WTC11 (cell line): Measurements from ENCODE around the gene LRRC9. TPM values are rescaled to one million over a fixed set of nuclear protein-coding genes. Genes with fewer than 3 reads are reported as not detected.
"Not testable (repeated sequence)": the region's sequence is repeated elsewhere in the genome, so short reads cannot be mapped to it uniquely, and the experiment has no call there.

Experiments used
- ATAC-seq: fragments of 200-7000 bp; cut with Tn5 transposase; 2 replicates; pipeline ENCODE4 v1.10.0; 2021; ENCODE audit warnings: mild to moderate bottlenecking, moderate library complexity
- CTCF ChIA-PET: fragments of 300-600 bp; sonication (Branson Sonifier 250); formaldehyde crosslinking; loops from one replicate; lab custom pipeline; 2021; ENCODE audit warnings: antibody characterized with exemption; lab: Charles Lee
- POLR2A ChIA-PET: fragments of 350-600 bp; sonication (Branson Sonifier 250); formaldehyde crosslinking; loops from one replicate; lab custom pipeline; 2021; ENCODE audit warnings: antibody characterized with exemption; lab: Charles Lee
- DNase-seq: peaks from one replicate; pipeline ENCODE4 v3.0.0; 2021; ENCODE audit warnings: low spot score
- H3K27ac Mint-ChIP-seq: 2 replicates; pipeline ENCODE4 v1.8.0; 2021; ENCODE audit warnings: mixed read lengths
- H3K27me3 Mint-ChIP-seq: 2 replicates; pipeline ENCODE4 v1.8.0; 2021; ENCODE audit warnings: low read depth, mild to moderate bottlenecking, moderate library complexity, mixed read lengths
- H3K36me3 Mint-ChIP-seq: 2 replicates; pipeline ENCODE4 v1.8.0; 2021; ENCODE audit warnings: mixed read lengths
- H3K4me1 Mint-ChIP-seq: 2 replicates; pipeline ENCODE4 v1.8.0; 2022; ENCODE audit warnings: mixed read lengths
- H3K4me3 Mint-ChIP-seq: 2 replicates; pipeline ENCODE4 v1.8.0; 2021; ENCODE audit warnings: mild to moderate bottlenecking, moderate library complexity, mixed read lengths
- H3K9me3 Mint-ChIP-seq: 2 replicates; pipeline ENCODE4 v1.8.0; 2021; ENCODE audit warnings: mixed read lengths
- ELF4 ChIP-seq: sonication (generic); formaldehyde crosslinking; IDR thresholded peaks from 2 replicates; pipeline ENCODE4 v1.8.1; 2022; ENCODE audit warnings: low read depth, mild to moderate bottlenecking, moderate library complexity, missing genetic modification reagents
- GABPB1 ChIP-seq: sonication (generic); formaldehyde crosslinking; IDR thresholded peaks from 2 replicates; pipeline ENCODE4 v1.8.1; 2023; ENCODE audit warnings: mild to moderate bottlenecking, missing genetic modification reagents
- GRHL2 ChIP-seq: fragments of 250-450 bp; sonication (Bioruptor Pico); IDR thresholded peaks from 2 replicates; pipeline ENCODE4 v1.8.0; 2022; ENCODE audit warnings: mild to moderate bottlenecking, moderate library complexity; ENCODE audit not compliant: insufficient replicate concordance, severe bottlenecking
- NR1H2 ChIP-seq: sonication (generic); formaldehyde crosslinking; IDR thresholded peaks from 2 replicates; pipeline ENCODE4 v1.9.0; 2021; ENCODE audit warnings: mild to moderate bottlenecking, moderate library complexity, missing genetic modification reagents
- NR2C2 ChIP-seq: sonication (generic); formaldehyde crosslinking; IDR thresholded peaks from 2 replicates; pipeline ENCODE4 v1.8.0; 2022; ENCODE audit warnings: mild to moderate bottlenecking, missing genetic modification reagents
- RELA ChIP-seq: sonication (generic); formaldehyde crosslinking; IDR thresholded peaks from 2 replicates; pipeline ENCODE4 v1.8.1; 2022; ENCODE audit warnings: missing genetic modification reagents, mild to moderate bottlenecking, borderline replicate concordance
- RORB ChIP-seq: fragments of 250-450 bp; sonication (Bioruptor Pico); IDR thresholded peaks from 2 replicates; pipeline ENCODE4 v1.9.0; 2021; ENCODE audit warnings: mild to moderate bottlenecking
- SP1 ChIP-seq: sonication (generic); formaldehyde crosslinking; conservative IDR thresholded peaks from 2 replicates; pipeline ENCODE4 v1.8.1; 2022; ENCODE audit warnings: missing genetic modification reagents
- TCF7 ChIP-seq: sonication (generic); formaldehyde crosslinking; IDR thresholded peaks from 2 replicates; pipeline ENCODE4 v1.8.0; 2022; ENCODE audit warnings: mild to moderate bottlenecking, low read depth, missing genetic modification reagents, moderate library complexity
- ZNF317 ChIP-seq: sonication (generic); formaldehyde crosslinking; IDR thresholded peaks from 2 replicates; pipeline ENCODE4 v1.8.1; 2023; ENCODE audit warnings: low read depth, mild to moderate bottlenecking, moderate library complexity, missing genetic modification reagents, borderline replicate concordance
- total RNA-seq: library from RNA; stranded (reverse); gene quantifications from 3 replicates; pipeline ENCODE4 v1.2.3, GENCODE V29; 2021
- TF ChIP-seq, protein P1 (sequence below): sonication (generic); formaldehyde crosslinking; IDR thresholded peaks from 2 replicates; pipeline ENCODE4 v1.8.0; 2022; ENCODE audit warnings: mild to moderate bottlenecking, missing genetic modification reagents
- TF ChIP-seq, protein P2 (sequence below): sonication (generic); formaldehyde crosslinking; IDR thresholded peaks from 2 replicates; pipeline ENCODE4 v1.8.1; 2023; ENCODE audit warnings: mild to moderate bottlenecking, missing genetic modification reagents, borderline replicate concordance
- TF ChIP-seq, protein P3 (sequence below): sonication (generic); formaldehyde crosslinking; IDR thresholded peaks from 2 replicates; pipeline ENCODE4 v1.8.1; 2022; ENCODE audit warnings: low read depth, missing genetic modification reagents, borderline replicate concordance
- TF ChIP-seq, protein P4 (sequence below): sonication (generic); formaldehyde crosslinking; IDR thresholded peaks from 2 replicates; pipeline ENCODE4 v1.8.1; 2023; ENCODE audit warnings: mild to moderate bottlenecking, missing genetic modification reagents

The LRRC9 gene
- total RNA-seq, 1 experiment from 2014 or later: 0.79 TPM

- TF ChIP-seq, protein P1, sequence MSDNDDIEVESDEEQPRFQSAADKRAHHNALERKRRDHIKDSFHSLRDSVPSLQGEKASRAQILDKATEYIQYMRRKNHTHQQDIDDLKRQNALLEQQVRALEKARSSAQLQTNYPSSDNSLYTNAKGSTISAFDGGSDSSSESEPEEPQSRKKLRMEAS (CRISPR knock-in tag): no peak
- no peak for TF ChIP-seq GABPB1 (CRISPR knock-in tag)
- TF ChIP-seq, all 79 proteins: peak for 0
Measured at GRCh38 chr14:60021619-60022018, 101.7 kb downstream of the LRRC9 start (continued).

- Mint-ChIP-seq H3K4me1 (no peaks in the 10 kb centered on the region), H3K27ac (no peak overlapping the region), H3K27me3 (no peaks in the 10 kb centered on the region)
- POLR2A ChIA-PET: no interaction called here
- TF ChIP-seq SP1 (CRISPR knock-in tag) (no peak), GRHL2 (CRISPR knock-in tag) (no peak), RELA (no peak), RORB (CRISPR knock-in tag) (no peak), NR1H2 (CRISPR knock-in tag) (no peak), TCF7 (CRISPR knock-in tag) (no peak), ZNF317 (no peak), NR2C2 (CRISPR knock-in tag) (no peak), ELF4 (CRISPR knock-in tag) (no peak)
- TF ChIP-seq, protein P2, sequence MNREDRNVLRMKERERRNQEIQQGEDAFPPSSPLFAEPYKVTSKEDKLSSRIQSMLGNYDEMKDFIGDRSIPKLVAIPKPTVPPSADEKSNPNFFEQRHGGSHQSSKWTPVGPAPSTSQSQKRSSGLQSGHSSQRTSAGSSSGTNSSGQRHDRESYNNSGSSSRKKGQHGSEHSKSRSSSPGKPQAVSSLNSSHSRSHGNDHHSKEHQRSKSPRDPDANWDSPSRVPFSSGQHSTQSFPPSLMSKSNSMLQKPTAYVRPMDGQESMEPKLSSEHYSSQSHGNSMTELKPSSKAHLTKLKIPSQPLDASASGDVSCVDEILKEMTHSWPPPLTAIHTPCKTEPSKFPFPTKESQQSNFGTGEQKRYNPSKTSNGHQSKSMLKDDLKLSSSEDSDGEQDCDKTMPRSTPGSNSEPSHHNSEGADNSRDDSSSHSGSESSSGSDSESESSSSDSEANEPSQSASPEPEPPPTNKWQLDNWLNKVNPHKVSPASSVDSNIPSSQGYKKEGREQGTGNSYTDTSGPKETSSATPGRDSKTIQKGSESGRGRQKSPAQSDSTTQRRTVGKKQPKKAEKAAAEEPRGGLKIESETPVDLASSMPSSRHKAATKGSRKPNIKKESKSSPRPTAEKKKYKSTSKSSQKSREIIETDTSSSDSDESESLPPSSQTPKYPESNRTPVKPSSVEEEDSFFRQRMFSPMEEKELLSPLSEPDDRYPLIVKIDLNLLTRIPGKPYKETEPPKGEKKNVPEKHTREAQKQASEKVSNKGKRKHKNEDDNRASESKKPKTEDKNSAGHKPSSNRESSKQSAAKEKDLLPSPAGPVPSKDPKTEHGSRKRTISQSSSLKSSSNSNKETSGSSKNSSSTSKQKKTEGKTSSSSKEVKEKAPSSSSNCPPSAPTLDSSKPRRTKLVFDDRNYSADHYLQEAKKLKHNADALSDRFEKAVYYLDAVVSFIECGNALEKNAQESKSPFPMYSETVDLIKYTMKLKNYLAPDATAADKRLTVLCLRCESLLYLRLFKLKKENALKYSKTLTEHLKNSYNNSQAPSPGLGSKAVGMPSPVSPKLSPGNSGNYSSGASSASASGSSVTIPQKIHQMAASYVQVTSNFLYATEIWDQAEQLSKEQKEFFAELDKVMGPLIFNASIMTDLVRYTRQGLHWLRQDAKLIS: no peak
- TF ChIP-seq, protein P3, sequence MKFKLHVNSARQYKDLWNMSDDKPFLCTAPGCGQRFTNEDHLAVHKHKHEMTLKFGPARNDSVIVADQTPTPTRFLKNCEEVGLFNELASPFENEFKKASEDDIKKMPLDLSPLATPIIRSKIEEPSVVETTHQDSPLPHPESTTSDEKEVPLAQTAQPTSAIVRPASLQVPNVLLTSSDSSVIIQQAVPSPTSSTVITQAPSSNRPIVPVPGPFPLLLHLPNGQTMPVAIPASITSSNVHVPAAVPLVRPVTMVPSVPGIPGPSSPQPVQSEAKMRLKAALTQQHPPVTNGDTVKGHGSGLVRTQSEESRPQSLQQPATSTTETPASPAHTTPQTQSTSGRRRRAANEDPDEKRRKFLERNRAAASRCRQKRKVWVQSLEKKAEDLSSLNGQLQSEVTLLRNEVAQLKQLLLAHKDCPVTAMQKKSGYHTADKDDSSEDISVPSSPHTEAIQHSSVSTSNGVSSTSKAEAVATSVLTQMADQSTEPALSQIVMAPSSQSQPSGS: no peak
- TF ChIP-seq, all 79 proteins: peak for 0
- Mint-ChIP-seq H3K9me3 (no peaks in the 10 kb centered on the region), H3K36me3 (no peaks in the 10 kb centered on the region), H3K4me3 (no peak overlapping the region)
- DNase-seq (no peak), ATAC-seq (no peak)
- CTCF ChIA-PET: interaction anchor here (0.7 kb wide), 1 partner anchor 106 kb away, joined by 4 read pairs; the partner anchor contains the start of gene LRRC9
Measured at GRCh38 chr14:60025571-60025970, 105.6 kb downstream of the LRRC9 start.

DNA sequence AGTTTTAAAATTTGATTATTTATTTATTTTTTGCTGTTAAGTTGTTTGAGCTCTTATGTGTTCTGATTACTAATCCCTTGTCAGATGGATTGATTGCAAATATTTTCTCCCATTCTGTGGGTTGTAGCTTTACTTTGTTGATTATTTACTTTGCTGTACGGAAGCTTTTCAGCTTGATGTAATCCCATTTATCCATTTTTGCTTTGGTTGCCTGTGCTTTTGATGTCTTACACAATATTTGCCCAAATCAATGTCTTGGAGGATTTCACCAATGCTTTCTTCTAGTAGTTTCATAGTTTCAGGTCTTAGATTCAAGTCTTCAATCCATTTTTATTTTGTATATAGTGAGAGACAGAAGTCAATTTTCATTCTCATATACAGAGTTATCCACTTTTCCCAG, 115.2 kb downstream of the LRRC9 start:
- CTCF ChIA-PET: no interaction called here
- Mint-ChIP-seq H3K36me3 (0 out of 2 replicates have a peak, but pooled peaks cover 3% of the 10 kb centered on the region), H3K4me3 (no peak overlapping the region), H3K9me3 (peaks cover 18% of the 10 kb centered on the region), H3K27ac (no peak overlapping the region), H3K4me1 (no peaks in the 10 kb centered on the region)
- ATAC-seq: no peak
- POLR2A ChIA-PET: no interaction called here
- DNase-seq: no peak
- TF ChIP-seq, protein P4, sequence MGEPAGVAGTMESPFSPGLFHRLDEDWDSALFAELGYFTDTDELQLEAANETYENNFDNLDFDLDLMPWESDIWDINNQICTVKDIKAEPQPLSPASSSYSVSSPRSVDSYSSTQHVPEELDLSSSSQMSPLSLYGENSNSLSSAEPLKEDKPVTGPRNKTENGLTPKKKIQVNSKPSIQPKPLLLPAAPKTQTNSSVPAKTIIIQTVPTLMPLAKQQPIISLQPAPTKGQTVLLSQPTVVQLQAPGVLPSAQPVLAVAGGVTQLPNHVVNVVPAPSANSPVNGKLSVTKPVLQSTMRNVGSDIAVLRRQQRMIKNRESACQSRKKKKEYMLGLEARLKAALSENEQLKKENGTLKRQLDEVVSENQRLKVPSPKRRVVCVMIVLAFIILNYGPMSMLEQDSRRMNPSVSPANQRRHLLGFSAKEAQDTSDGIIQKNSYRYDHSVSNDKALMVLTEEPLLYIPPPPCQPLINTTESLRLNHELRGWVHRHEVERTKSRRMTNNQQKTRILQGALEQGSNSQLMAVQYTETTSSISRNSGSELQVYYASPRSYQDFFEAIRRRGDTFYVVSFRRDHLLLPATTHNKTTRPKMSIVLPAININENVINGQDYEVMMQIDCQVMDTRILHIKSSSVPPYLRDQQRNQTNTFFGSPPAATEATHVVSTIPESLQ (CRISPR knock-in tag): no peak
- TF ChIP-seq, all 79 proteins: peak for 0
- peaks cover 4% of the 10 kb centered on the region; the same call in 1 of the 2 replicates for H3K27me3 Mint-ChIP-seq

DNA sequence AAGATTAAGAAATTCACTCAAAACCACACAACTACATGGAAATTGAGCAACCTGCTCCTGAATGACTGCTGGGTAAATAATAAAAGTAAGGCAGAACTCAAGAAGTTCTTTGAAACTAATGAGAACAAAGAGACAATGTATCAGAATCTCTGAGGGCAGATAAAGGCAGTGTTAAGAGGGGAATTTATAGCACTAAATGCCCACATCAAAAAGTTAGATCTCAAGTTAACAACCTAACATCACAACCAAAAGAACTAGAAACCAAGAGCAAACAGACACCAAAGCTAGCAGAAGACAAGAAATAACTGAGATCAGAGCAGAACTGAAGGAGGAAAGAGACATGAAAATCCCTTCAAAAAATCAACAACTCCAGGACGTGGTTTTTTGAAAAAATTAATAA, 128.0 kb downstream of the LRRC9 start:
- POLR2A ChIA-PET, CTCF ChIA-PET, DNase-seq: not testable (repeated sequence)

More for the DNA sequence above, 128.0 kb downstream of the LRRC9 start:
- H3K27me3 Mint-ChIP-seq, H3K27ac Mint-ChIP-seq, H3K4me3 Mint-ChIP-seq, ATAC-seq, H3K4me1 Mint-ChIP-seq, H3K36me3 Mint-ChIP-seq: not testable (repeated sequence)
- H3K9me3 Mint-ChIP-seq: peaks cover 30% of the 10 kb centered on the region
